Measurements from ENCODE around the gene WIPF3. TPM values are rescaled to one million over a fixed set of nuclear protein-coding genes. Genes with fewer than 3 reads are reported as not detected.

WIPF3 gene
- total RNA-seq, 2 experiments from 2014 or later: not detected

GRCh38 chr7:29892231-29892630 lies 85.9 kb downstream of the WIPF3 start:
- DNase-seq: no peak
- H3K9me3 Mint-ChIP-seq: peaks cover 2% of the 10 kb centered on the region
- Histone ChIP-seq H3K27ac (ENCODE audit: low read depth in 1 of 2, low read length in 2 of 2) (no peak overlapping the region), H3K36me3 (ENCODE audit: insufficient read depth, low read length) (no peaks in the 10 kb centered on the region), H3K4me1 (ENCODE audit: insufficient read depth, low read length) (no peaks in the 10 kb centered on the region), H3K4me3 (ENCODE audit: low read length) (no peak overlapping the region), H3K9me3 (ENCODE audit: control insufficient read depth in 1 of 2, insufficient read depth in 1 of 2, low read length in 2 of 2) (no peaks in the 10 kb centered on the region), H3K27me3 (ENCODE audit: control insufficient read depth in 1 of 2, insufficient read depth in 2 of 2, low read length in 2 of 2) (no peaks in the 10 kb centered on the region)
- ChIA-PET CTCF (no interaction called here), POLR2A (no interaction called here)
- intact Hi-C loops (cut with DNase I, micrococcal nuclease): no loop called here
- no peak for ATAC-seq (ENCODE audit: poor library complexity)
- H3K4me3 Mint-ChIP-seq: no peak overlapping the region
- peaks cover 5% of the 10 kb centered on the region for H3K27me3 Mint-ChIP-seq
- H3K4me1 Mint-ChIP-seq (ENCODE audit: low read depth): no peaks in the 10 kb centered on the region
- no peak overlapping the region for H3K27ac Mint-ChIP-seq
- no peaks in the 10 kb centered on the region for H3K36me3 Mint-ChIP-seq (ENCODE audit: low read depth)
- TF ChIP-seq CTCF (IDR thresholded peaks at IDR 0.05): no peak

- intact Hi-C loops (cut with DNase I, micrococcal nuclease): no loop called here
- POLR2A ChIA-PET: no interaction called here
- no peak overlapping the region for H3K27ac ChIP-seq (ENCODE audit: low read depth in 1 of 2, low read length in 2 of 2)
- Mint-ChIP-seq H3K4me3 (no peak overlapping the region), H3K9me3 (peaks cover 2% of the 10 kb centered on the region), H3K27me3 (peaks cover 14% of the 10 kb centered on the region), H3K4me1 (ENCODE audit: low read depth) (no peaks in the 10 kb centered on the region), H3K27ac (no peak overlapping the region), H3K36me3 (ENCODE audit: low read depth) (no peaks in the 10 kb centered on the region)
- peaks cover 0 to 7% of the 10 kb centered on the region in 2 experiments for H3K27me3 ChIP-seq (ENCODE audit: control insufficient read depth in 1 of 2, insufficient read depth in 2 of 2, low read length in 2 of 2)
- TF ChIP-seq CTCF (IDR thresholded peaks at IDR 0.05): no peak
- CTCF ChIA-PET: no interaction called here
- ATAC-seq (ENCODE audit: poor library complexity) (no peak), DNase-seq (no peak)
- no peaks in the 10 kb centered on the region for H3K9me3 ChIP-seq (ENCODE audit: control insufficient read depth in 1 of 2, insufficient read depth in 1 of 2, low read length in 2 of 2)
- H3K4me1 ChIP-seq (ENCODE audit: insufficient read depth, low read length): no peaks in the 10 kb centered on the region
- no peaks in the 10 kb centered on the region for H3K36me3 ChIP-seq (ENCODE audit: insufficient read depth, low read length)
- H3K4me3 ChIP-seq (ENCODE audit: low read length): no peak overlapping the region
Observed at GRCh38 chr7:29893351-29893965, 87.2 kb downstream of the WIPF3 start.

- Mint-ChIP-seq H3K4me1 (ENCODE audit: low read depth) (no peaks in the 10 kb centered on the region), H3K27ac (no peak overlapping the region), H3K27me3 (peaks cover 20% of the 10 kb centered on the region), H3K9me3 (peaks cover 2% of the 10 kb centered on the region), H3K36me3 (ENCODE audit: low read depth) (no peaks in the 10 kb centered on the region), H3K4me3 (no peak overlapping the region)
- no peak for TF ChIP-seq CTCF (IDR thresholded peaks at IDR 0.05)
- ATAC-seq (ENCODE audit: poor library complexity) (no peak), DNase-seq (no peak)
- ChIA-PET POLR2A (no interaction called here), CTCF (no interaction called here)
- no peak overlapping the region for H3K27ac ChIP-seq (ENCODE audit: low read depth in 1 of 2, low read length in 2 of 2)
- no peaks in the 10 kb centered on the region for H3K36me3 ChIP-seq (ENCODE audit: insufficient read depth, low read length)
- no peak overlapping the region for H3K4me3 ChIP-seq (ENCODE audit: low read length)
- no peaks in the 10 kb centered on the region for H3K4me1 ChIP-seq (ENCODE audit: insufficient read depth, low read length)
- intact Hi-C loops (cut with DNase I, micrococcal nuclease): no loop called here
- H3K27me3 ChIP-seq (ENCODE audit: control insufficient read depth in 1 of 2, insufficient read depth in 2 of 2, low read length in 2 of 2): peaks cover 3 to 13% of the 10 kb centered on the region in 2 experiments
- H3K9me3 ChIP-seq (ENCODE audit: control insufficient read depth in 1 of 2, insufficient read depth in 1 of 2, low read length in 2 of 2): no peaks in the 10 kb centered on the region
Observed at GRCh38 chr7:29894256-29894655, 87.9 kb downstream of the WIPF3 start.

Measured in CD4-positive, alpha-beta T cell (primary cell).